Subcutaneous abdominal adipose tissue (tissue), 5 donors: ENCODE data around the gene TGM5.
"Not testable (repeated sequence)": the region's sequence is repeated elsewhere in the genome, so short reads cannot be mapped to it uniquely, and the experiment has no call there.

ENCODE experiments used
- H3K27ac ChIP-seq: one replicate; pipeline ENCODE4 v1.7.0; 2013; ENCODE audit warnings: low read depth, mild to moderate bottlenecking, inconsistent platforms, low read length, moderate library complexity
- H3K27me3 ChIP-seq, 5 donors: one replicate each; pipeline ENCODE4 v1.7.0; 2013; ENCODE audit warnings: low read length in 5 of 5, inconsistent platforms in 1 of 5; ENCODE audit not compliant: control insufficient read depth in 5 of 5, insufficient read depth in 4 of 5
- H3K36me3 ChIP-seq, 5 donors: one replicate each; pipeline ENCODE4 v1.7.0; 2013; ENCODE audit warnings: low read length in 5 of 5; ENCODE audit not compliant: control insufficient read depth in 5 of 5, insufficient read depth in 5 of 5
- H3K4me1 ChIP-seq, 5 donors: one replicate each; pipeline ENCODE4 v1.7.0; 2013; ENCODE audit warnings: low read length in 5 of 5, mild to moderate bottlenecking in 3 of 5, moderate library complexity in 1 of 5; ENCODE audit not compliant: control insufficient read depth in 5 of 5, insufficient read depth in 5 of 5
- H3K4me3 ChIP-seq, 5 donors: one replicate each; pipeline ENCODE4 v1.7.0; 2013; ENCODE audit warnings: low read length in 5 of 5, low read depth in 1 of 5
- H3K9ac ChIP-seq, 5 donors: one replicate each; pipeline ENCODE4 v1.7.0; 2013; ENCODE audit warnings: low read length in 5 of 5, mild to moderate bottlenecking in 4 of 5, moderate library complexity in 3 of 5
- H3K9me3 ChIP-seq, 5 donors: one replicate each; pipeline ENCODE4 v1.7.0; 2013; ENCODE audit warnings: low read length in 5 of 5; ENCODE audit not compliant: control insufficient read depth in 5 of 5
- donor health status: healthy.
- donor health status: healthy.
- donor health status: healthy.
- donor health status: healthy.
- donor health status: healthy.

Gene TGM5

DNA sequence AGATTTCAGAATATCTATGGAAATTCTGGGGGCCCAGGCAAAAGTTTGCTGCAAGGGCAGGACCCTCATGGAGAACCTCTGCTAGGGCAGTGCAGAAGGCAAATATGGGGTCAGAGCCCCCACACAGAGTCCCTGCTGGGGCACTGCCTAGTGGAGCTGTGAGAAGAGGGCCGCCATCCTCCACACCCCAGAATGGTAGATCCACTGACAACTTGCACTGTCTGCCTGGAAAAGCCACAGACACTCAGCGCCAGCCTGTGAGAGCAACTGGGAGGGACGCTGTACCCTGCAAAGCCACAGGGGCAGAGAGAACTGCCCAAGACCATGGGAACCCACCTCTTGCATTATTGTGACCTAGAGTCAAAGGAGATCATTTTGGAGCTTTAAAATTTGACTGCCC, 67.7 kb downstream of the TGM5 start:
- no peak overlapping the region for H3K27ac ChIP-seq
- no peak overlapping the region for H3K9ac ChIP-seq
- H3K27me3 ChIP-seq = no peaks in the 10 kb centered on the region
- H3K9me3 ChIP-seq = no peaks in the 10 kb centered on the region
- peaks cover 0 to 4% (median 0%) of the 10 kb centered on the region in 5 donors for H3K4me1 ChIP-seq
- peaks cover 22 to 34% (median 32%) of the 10 kb centered on the region in 5 donors for H3K36me3 ChIP-seq
- H3K4me3 ChIP-seq = no peak overlapping the region

DNA sequence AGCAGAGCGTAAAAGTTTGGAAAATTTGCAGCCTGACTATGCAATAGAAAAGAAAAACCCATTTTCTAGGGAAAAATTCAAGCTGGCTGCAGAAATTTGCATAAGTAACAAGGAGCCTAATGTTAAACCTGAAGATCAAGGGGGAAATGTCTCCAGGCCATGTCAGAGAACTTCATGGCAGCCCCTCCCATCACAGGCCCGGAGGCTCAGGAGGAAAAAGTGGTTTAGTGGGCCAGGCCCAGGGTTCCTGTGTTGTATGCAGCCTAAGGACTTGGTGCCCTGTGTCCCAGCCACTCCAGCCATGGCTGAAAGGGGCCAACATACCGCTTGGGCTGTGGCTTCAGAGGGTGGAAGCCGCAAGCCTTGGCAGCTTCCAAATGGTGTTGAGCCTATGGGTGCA, 68.2 kb downstream of the TGM5 start:
- H3K27ac ChIP-seq, H3K27me3 ChIP-seq, H3K9ac ChIP-seq, H3K4me1 ChIP-seq, H3K4me3 ChIP-seq, H3K9me3 ChIP-seq: not testable (repeated sequence)
- peaks cover 24 to 37% (median 33%) of the 10 kb centered on the region in 5 donors for H3K36me3 ChIP-seq

DNA sequence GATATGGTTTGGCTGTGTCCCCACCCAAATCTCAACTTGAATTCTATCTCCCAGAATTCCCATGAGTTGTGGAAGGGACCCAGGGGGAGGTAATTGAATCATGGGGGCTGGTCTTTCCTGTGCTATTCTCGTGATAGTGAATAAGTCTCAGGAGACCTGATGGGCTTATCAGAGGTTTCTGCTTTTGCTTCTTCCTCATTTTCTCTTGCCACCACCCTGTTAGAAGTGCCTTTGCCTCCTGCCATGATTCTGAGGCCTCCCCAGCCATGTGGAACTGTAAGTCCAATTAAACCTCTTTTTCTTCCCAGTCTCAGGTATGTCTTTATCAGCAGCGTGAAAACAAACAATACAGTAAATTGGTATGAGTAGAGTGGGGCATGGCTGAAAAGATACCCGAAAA, 69.0 kb downstream of the TGM5 start:
- peaks cover 28 to 45% (median 40%) of the 10 kb centered on the region in 5 donors for H3K36me3 ChIP-seq
- not testable (repeated sequence) for H3K9ac ChIP-seq, H3K27ac ChIP-seq, H3K4me1 ChIP-seq, H3K4me3 ChIP-seq, H3K9me3 ChIP-seq, H3K27me3 ChIP-seq

DNA sequence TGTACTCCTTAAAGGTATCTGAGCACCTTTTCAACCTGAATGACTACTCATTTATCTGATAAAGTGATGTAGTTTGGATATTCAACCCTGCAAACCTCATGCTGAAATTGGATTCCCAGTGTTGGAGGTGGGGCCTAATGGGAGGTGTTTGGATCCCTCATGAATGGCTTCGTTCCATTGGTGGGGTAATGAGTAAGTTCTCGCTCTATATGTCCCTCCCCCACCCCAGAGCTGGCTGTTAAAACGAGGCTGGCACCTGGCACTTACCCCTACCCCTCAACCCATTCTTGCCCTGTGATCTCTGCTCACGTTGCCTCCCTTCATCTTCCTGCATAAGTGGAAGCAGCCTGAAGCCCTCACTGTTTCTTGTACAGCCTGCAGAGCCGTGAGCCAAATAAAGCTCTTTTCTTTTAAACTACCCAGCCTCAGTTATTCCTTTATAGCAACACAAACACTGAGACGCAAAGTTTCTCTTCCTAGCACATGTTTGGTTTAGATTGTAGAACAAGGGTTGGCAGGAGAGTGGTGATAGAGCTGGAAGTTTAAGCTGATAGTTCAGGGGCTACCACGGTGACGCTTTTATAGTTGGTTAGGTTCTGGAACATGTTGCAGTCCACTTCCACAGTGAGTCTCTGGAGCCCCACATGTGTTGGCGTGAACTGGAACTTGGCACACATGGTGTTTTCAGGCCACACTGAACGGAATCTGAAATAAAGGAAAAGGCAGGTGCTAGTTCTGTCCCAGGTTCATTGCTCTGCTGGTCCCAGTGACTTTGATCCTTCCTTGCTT, 69.8 kb downstream of the TGM5 start:
- H3K36me3 ChIP-seq = peaks cover 37 to 53% (median 48%) of the 10 kb centered on the region in 5 donors
- H3K27ac ChIP-seq = no peak overlapping the region
- H3K4me3 ChIP-seq = no peak overlapping the region
- H3K4me1 ChIP-seq = peaks cover 0 to 3% (median 0%) of the 10 kb centered on the region in 5 donors
- H3K9ac ChIP-seq = no peak overlapping the region
- no peaks in the 10 kb centered on the region for H3K27me3 ChIP-seq
- H3K9me3 ChIP-seq = no peaks in the 10 kb centered on the region

DNA sequence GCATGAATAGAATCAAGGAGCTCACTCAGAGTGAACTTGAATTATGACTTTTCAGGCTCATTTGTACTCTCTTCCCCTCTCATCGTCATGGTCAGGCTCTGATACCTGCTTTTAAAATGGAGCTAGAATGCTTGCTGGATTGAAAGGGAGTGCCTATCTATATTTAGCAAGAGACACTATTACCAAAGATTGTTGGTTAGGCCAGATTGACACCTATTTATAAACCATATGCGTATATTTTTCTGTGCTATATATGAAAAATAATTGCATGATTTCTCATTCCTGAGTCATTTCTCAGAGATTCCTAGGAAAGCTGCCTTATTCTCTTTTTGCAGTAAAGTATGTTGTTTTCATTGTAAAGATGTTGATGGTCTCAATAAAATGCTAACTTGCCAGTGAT, 71.9 kb downstream of the TGM5 start:
- Histone ChIP-seq H3K27me3 (no peaks in the 10 kb centered on the region), H3K4me1 (peaks cover 0 to 8% (median 0%) of the 10 kb centered on the region in 5 donors), H3K4me3 (no peak overlapping the region), H3K36me3 (peaks cover 52 to 74% (median 69%) of the 10 kb centered on the region in 5 donors), H3K27ac (no peak overlapping the region), H3K9me3 (no peaks in the 10 kb centered on the region), H3K9ac (no peak overlapping the region)

DNA sequence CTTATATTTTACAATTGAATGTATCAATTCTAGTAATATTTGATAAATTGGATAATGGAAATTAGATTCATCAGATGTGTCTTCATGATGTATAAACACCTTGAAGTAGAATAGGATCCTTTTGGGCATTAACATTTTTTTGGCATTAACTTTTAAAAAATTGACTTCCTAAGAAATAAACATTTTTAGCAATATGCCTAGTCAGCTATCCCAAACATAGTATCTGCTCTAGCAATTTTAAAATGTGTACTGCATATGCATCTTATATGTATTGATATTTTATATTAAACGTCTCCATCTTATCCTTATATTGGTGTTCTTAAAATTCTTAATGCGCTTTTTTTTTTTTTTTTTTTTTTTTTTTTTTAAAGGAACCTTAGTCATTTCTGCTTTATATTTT, 73.0 kb downstream of the TGM5 start:
- Histone ChIP-seq H3K4me1 (peaks cover 0 to 17% (median 0%) of the 10 kb centered on the region in 5 donors), H3K27ac (no peak overlapping the region), H3K9ac (no peak overlapping the region), H3K4me3 (no peak overlapping the region), H3K36me3 (peaks cover 56 to 82% (median 78%) of the 10 kb centered on the region in 5 donors), H3K9me3 (no peaks in the 10 kb centered on the region), H3K27me3 (no peaks in the 10 kb centered on the region)

DNA sequence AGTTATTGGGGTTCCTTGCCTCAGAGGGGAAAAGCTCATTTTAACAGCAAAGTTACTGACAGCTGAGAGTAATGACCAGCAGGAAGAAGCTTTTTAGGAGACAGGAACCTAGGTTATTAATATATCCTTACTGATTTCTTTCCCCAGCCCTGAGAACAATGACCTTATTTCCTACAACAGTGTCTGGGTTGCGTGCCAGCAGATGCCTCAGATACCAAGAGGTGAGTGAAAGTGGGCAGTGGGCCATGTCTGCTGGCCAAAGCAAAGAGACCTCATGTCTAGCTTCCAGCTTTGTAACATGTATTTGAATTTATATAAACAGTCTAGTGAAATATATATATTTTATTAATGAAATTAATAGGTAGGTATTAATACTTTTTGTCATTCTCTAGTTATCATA, 76.5 kb downstream of the TGM5 start:
- H3K27me3 ChIP-seq = no peaks in the 10 kb centered on the region
- H3K27ac ChIP-seq = no peak overlapping the region
- H3K4me3 ChIP-seq = peak overlapping the region in 1 of 5 donors; percentile 17
- peaks cover 3 to 38% (median 20%) of the 10 kb centered on the region in 5 donors for H3K4me1 ChIP-seq
- no peak overlapping the region for H3K9ac ChIP-seq
- peaks cover 48 to 60% (median 56%) of the 10 kb centered on the region in 5 donors for H3K36me3 ChIP-seq
- no peaks in the 10 kb centered on the region for H3K9me3 ChIP-seq

DNA sequence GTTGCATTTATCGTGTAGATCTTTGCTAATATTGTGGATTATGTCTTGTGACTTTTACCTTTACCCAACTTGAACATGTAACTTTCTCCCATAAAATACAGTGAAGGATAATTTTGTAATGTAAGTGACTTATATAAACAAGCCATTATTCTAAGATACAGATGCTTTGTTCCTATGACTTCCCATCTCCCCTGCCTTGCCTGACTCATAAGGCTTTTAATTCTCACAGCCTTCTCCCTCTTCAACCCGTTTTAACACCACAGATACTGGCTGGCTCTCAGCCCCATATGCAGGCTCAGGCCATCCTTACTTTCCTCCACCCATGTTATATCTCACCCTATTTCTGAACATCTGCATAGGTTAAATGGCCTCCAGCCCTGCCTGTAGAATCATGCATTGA, 77.4 kb downstream of the TGM5 start:
- Histone ChIP-seq H3K4me3 (no peak overlapping the region), H3K27me3 (no peaks in the 10 kb centered on the region), H3K9ac (peak overlapping the region in 2 of 5 donors; percentile 10 to 42), H3K4me1 (peaks cover 3 to 41% (median 24%) of the 10 kb centered on the region in 5 donors), H3K27ac (no peak overlapping the region), H3K9me3 (no peaks in the 10 kb centered on the region), H3K36me3 (peaks cover 39 to 54% (median 49%) of the 10 kb centered on the region in 5 donors)

DNA sequence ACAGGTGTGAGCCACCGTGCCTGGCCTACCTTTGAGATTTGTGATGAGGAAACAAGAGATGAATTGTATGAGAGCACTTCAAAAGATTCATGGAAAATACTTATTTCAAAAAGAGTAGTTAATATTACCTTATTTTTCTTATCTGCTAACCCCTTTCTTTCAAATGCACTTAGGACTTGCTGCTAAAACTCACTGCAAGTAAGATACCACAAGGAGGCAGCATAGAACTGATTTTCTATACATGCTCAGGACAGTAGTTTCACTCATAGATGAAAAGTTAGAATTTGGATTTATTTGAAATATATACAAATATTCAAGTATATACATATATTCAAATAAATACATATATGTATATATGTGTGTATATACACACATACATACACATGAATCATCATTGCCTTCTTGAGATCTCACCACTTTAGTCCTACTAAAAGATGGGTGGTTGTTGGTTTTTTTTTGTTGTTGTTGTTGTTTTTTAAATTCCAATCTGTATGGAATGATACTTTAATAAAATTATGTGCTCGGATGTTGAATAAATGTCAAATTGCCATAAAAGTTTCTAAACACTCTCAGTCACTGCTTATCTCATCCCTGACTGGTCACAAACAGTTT, 79.1 kb downstream of the TGM5 start:
- Histone ChIP-seq H3K27me3 (no peaks in the 10 kb centered on the region), H3K4me1 (peaks cover 3 to 41% (median 24%) of the 10 kb centered on the region in 5 donors), H3K36me3 (peaks cover 30 to 43% (median 40%) of the 10 kb centered on the region in 5 donors), H3K4me3 (no peak overlapping the region), H3K9ac (no peak overlapping the region), H3K27ac (no peak overlapping the region), H3K9me3 (no peaks in the 10 kb centered on the region)

DNA sequence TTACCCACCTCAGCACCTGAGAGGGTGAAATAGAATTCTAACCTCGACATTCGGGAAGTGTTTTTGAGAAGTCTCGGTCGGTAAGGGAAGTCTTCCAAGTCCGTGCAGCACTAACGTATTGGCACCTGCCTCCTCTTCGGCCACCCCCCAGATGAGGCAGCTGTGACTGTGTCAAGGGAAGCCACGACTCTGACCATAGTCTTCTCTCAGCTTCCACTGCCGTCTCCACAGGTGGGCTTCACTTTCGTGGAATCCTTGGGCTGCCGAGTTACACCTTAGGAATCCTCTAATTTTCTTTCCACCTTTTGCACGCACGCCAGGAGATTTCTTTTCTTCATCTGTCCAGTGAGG, 80.8 kb downstream of the TGM5 start:
- Histone ChIP-seq H3K4me1 (peaks cover 3 to 41% (median 28%) of the 10 kb centered on the region in 5 donors), H3K9me3 (no peaks in the 10 kb centered on the region), H3K27ac (peak overlapping the region; percentile 76), H3K36me3 (peaks cover 15 to 28% (median 25%) of the 10 kb centered on the region in 5 donors), H3K4me3 (peak overlapping the region; percentile 84 to 99 (median 95)), H3K27me3 (no peaks in the 10 kb centered on the region), H3K9ac (peak overlapping the region; percentile 84 to 95 (median 91))
